GM06990 (cell line): ENCODE data around the gene PDLIM3.

ENCODE experiments used
- DNase-seq: peaks from one replicate; pipeline ENCODE4 v3.0.0-alpha.2; 2011; ENCODE audit not compliant: insufficient read length; ENCODE audit errors: extremely low read depth
- H3K27me3 ChIP-seq: replicated peaks from 2 replicates; pipeline ENCODE4 v1.6.0; 2011; ENCODE audit warnings: low read length; ENCODE audit not compliant: control insufficient read depth, insufficient read depth
- H3K36me3 ChIP-seq: 2 replicates; pipeline ENCODE4 v1.5.1; 2011; ENCODE audit warnings: low read length; ENCODE audit not compliant: control insufficient read depth, insufficient read depth
- H3K4me3 ChIP-seq: replicated peaks from 2 replicates; pipeline ENCODE4 v1.5.1; 2011; ENCODE audit warnings: low read depth, mild to moderate bottlenecking, control low read depth, low read length
- CTCF ChIP-seq: IDR thresholded peaks from 2 replicates; pipeline ENCODE4 v1.5.1; 2011; ENCODE audit warnings: low read length, control low read depth, mild to moderate bottlenecking, inconsistent platforms; ENCODE audit not compliant: insufficient read depth, poor library complexity, severe bottlenecking

Gene PDLIM3

GRCh38 chr4:185566972-185567371 is 31.7 kb upstream of the PDLIM3 start:
- Histone ChIP-seq H3K4me3 (no peak overlapping the region), H3K36me3 (no peaks in the 10 kb centered on the region), H3K27me3 (no peaks in the 10 kb centered on the region)
- TF ChIP-seq CTCF = no peak
- DNase-seq = no peak

- no peak for TF ChIP-seq CTCF
- peak; percentile 15 for DNase-seq
- H3K4me3 ChIP-seq = no peak overlapping the region
Measured at GRCh38 chr4:185566425-185566824, 31.1 kb upstream of the PDLIM3 start.

GRCh38 chr4:185565696-185566095 is 30.4 kb upstream of the PDLIM3 start:
- Histone ChIP-seq H3K36me3 (no peaks in the 10 kb centered on the region), H3K4me3 (no peak overlapping the region), H3K27me3 (no peaks in the 10 kb centered on the region)
- DNase-seq = no peak
- TF ChIP-seq CTCF = no peak

More at GRCh38 chr4:185566425-185566824, 31.1 kb upstream of the PDLIM3 start:
- no peaks in the 10 kb centered on the region for H3K36me3 ChIP-seq
- no peaks in the 10 kb centered on the region for H3K27me3 ChIP-seq

GRCh38 chr4:185564349-185564748 is 29.0 kb upstream of the PDLIM3 start:
- no peak for TF ChIP-seq CTCF
- H3K4me3 ChIP-seq = no peak overlapping the region

GRCh38 chr4:185562531-185562930 is 27.2 kb upstream of the PDLIM3 start:
- no peak for DNase-seq
- Histone ChIP-seq H3K36me3 (no peaks in the 10 kb centered on the region), H3K4me3 (no peak overlapping the region), H3K27me3 (no peaks in the 10 kb centered on the region)
- no peak for TF ChIP-seq CTCF

More at GRCh38 chr4:185564349-185564748, 29.0 kb upstream of the PDLIM3 start:
- H3K27me3 ChIP-seq = no peaks in the 10 kb centered on the region
- DNase-seq = no peak
- no peaks in the 10 kb centered on the region for H3K36me3 ChIP-seq

GRCh38 chr4:185560316-185560715 is 25.0 kb upstream of the PDLIM3 start:
- H3K36me3 ChIP-seq = no peaks in the 10 kb centered on the region
- H3K4me3 ChIP-seq = no peak overlapping the region
- H3K27me3 ChIP-seq = no peaks in the 10 kb centered on the region
- TF ChIP-seq CTCF = no peak
- no peak for DNase-seq
